Activated T-cell treated with anti-CD3 and anti-CD28 coated beads, Interleukin-2, amount 50 U/mL, for 72 hours (primary cell): Measurements from ENCODE around the gene PSRC1. TPM values are rescaled to one million over a fixed set of nuclear protein-coding genes. Genes with fewer than 3 reads are reported as not detected.
A peak's percentile ranks its signal among the peaks of the same experiment; 100 is the strongest.
"Not testable (repeated sequence)": the region's sequence is repeated elsewhere in the genome, so short reads cannot be mapped to it uniquely, and the experiment has no call there.

Experiments used
- ATAC-seq, 2 donors: fragments of 150-1000 bp; cut with Tn5 transposase; replicated peaks in 1 of 2; 2 replicates each; pipeline ENCODE4 v1.10.0; 2021; ENCODE audit warnings: moderate library complexity in 2 of 2, mild to moderate bottlenecking in 1 of 2
- DNase-seq, 2 donors: peaks; one replicate each; pipeline ENCODE4 v3.0.0; 2021 to 2022; ENCODE audit warnings: mixed read lengths in 1 of 2
- H3K27ac Mint-ChIP-seq: one replicate; pipeline ENCODE4 v1.8.0; 2022; ENCODE audit warnings: mild to moderate bottlenecking, moderate library complexity, mixed read lengths
- H3K27me3 Mint-ChIP-seq: one replicate; pipeline ENCODE4 v1.8.0; 2022; ENCODE audit warnings: low read depth, mixed read lengths
- H3K36me3 Mint-ChIP-seq, 2 donors: one replicate each; pipeline ENCODE4 v1.8.0; 2022; ENCODE audit warnings: mixed read lengths in 2 of 2, mild to moderate bottlenecking in 1 of 2; ENCODE audit not compliant: insufficient read depth in 2 of 2
- H3K4me1 Mint-ChIP-seq: one replicate; pipeline ENCODE4 v1.8.0; 2022; ENCODE audit warnings: low read depth, mixed read lengths
- H3K4me3 Mint-ChIP-seq, 2 donors: one replicate each; pipeline ENCODE4 v1.8.0; 2022; ENCODE audit warnings: mild to moderate bottlenecking in 2 of 2, mixed read lengths in 2 of 2, moderate library complexity in 2 of 2
- H3K9me3 Mint-ChIP-seq, 2 donors: one replicate each; pipeline ENCODE4 v1.8.0; 2022; ENCODE audit warnings: mixed read lengths in 2 of 2
- total RNA-seq, 2 donors: library from RNA; stranded (reverse); gene quantifications; one replicate each; pipeline ENCODE4 v1.2.3, GENCODE V29; 2022

Gene PSRC1
- total RNA-seq, 2 donors from 2014 or later = 17.5 to 18.3 TPM

DNA sequence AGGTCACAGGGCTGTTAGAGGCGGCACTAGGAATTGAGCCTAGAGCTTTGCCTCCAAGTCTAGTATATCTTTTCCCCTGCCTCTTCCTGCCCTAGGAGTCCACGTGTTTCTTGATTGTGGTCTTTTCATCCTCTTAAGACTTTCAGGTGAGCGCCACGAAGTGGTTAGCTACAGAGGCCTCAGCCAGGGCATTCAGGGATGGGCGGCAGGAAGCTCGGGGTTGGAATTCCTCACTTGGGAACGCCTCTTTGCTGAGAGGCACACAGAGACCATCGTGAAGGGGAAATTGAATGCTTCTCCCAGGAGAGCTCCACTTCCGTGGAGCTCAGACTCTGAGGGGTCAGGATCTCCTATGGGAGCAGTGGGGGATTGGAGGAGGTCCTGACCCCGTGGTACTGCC, 23.0 kb upstream of the PSRC1 start:
- not testable (repeated sequence) for ATAC-seq, H3K36me3 Mint-ChIP-seq, H3K4me1 Mint-ChIP-seq, H3K9me3 Mint-ChIP-seq, H3K27me3 Mint-ChIP-seq, H3K27ac Mint-ChIP-seq, H3K4me3 Mint-ChIP-seq, DNase-seq

DNA sequence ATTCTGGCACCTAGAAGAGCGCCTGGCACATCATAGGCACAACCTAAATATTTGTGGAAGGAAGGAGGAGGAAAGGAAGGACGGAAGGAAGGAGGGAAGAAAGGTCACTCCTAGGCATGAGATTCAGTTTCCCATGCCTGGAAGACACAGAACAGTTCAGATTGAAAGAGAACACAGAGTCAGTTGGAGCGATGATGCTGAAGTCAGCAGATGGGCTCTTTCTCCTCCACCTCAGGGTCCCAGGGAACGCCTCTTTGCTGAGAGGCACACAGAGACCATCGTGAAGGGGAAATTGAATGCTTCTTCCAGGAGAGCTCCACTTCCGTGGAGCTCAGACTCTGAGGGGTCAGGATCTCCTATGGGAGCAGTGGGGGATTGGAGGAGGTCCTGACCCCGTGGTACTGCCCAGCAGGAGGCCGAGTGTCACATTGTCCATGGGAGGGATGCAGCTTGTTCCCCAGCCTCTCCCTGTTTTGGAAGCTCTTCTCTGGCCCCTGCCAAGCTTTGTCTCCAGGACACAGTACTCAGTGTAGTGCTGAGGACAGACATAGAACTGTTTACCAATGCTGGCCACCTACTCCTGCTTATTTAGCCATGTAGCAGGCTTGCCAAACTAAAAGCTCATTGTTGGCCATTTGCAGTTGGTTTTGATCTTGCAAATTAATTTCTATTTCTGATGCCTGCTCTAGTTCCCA, 21.4 kb upstream of the PSRC1 start:
- Mint-ChIP-seq H3K27ac (no peak overlapping the region), H3K4me1 (no peaks in the 10 kb centered on the region), H3K4me3 (no peak overlapping the region), H3K9me3 (no peaks in the 10 kb centered on the region), H3K27me3 (peaks cover 13% of the 10 kb centered on the region), H3K36me3 (no peaks in the 10 kb centered on the region)
- DNase-seq (no peak), ATAC-seq (no peak)

DNA sequence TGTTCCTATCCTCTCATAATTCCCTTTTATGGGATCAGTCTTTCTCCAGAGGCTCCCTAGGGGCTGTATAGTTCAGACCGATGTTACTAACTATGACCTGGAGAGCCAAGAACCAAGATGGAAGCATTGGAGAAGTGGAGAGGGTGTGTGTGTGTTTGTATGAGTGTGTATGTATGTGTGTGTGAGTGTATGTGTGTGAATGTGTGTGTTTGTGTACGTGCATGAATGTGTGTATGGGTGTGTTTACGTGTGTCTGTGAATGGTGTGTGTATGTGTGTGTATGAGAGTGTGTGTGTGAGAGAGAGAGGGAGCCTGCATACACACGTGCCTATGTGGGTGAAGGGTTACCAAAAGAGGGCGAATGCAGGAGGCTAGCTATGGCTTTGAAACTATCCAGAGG, 18.9 kb upstream of the PSRC1 start:
- peaks cover 10% of the 10 kb centered on the region for H3K27me3 Mint-ChIP-seq
- no peaks in the 10 kb centered on the region for H3K4me1 Mint-ChIP-seq
- no peak overlapping the region for H3K27ac Mint-ChIP-seq
- H3K9me3 Mint-ChIP-seq = no peaks in the 10 kb centered on the region
- no peaks in the 10 kb centered on the region for H3K36me3 Mint-ChIP-seq
- no peak overlapping the region for H3K4me3 Mint-ChIP-seq
- DNase-seq = no peak
- ATAC-seq = no peak

DNA sequence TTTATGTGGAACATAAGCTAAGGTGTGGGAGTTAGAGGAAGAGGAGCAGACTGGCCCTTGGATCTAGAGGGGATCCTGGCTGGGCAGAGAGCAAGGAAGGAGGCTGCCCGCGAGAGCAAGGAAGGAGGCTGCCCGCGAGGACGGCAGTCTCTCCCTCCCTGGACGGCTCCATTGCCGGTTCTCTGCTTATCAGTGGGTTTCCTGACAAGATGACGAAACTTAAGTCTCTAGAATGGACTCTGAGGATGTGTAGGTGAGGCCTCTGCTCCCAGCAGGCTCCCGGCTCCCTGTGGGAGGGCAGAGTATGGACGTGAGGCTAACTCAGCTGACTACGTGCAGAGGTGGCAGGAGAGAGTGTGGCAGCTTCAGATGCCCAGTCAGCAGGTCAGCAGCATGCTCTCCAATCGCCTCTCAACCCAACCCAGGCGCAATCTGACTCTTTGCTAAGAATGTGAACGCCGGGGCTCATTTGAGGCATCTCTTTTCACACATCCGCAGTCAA, 17.8 kb upstream of the PSRC1 start:
- no peak overlapping the region for H3K27ac Mint-ChIP-seq
- ATAC-seq (no peak), DNase-seq (no peak)
- no peaks in the 10 kb centered on the region for H3K36me3 Mint-ChIP-seq
- no peak overlapping the region for H3K4me3 Mint-ChIP-seq
- peaks cover 10% of the 10 kb centered on the region for H3K27me3 Mint-ChIP-seq
- no peaks in the 10 kb centered on the region for H3K4me1 Mint-ChIP-seq
- H3K9me3 Mint-ChIP-seq = no peaks in the 10 kb centered on the region

DNA sequence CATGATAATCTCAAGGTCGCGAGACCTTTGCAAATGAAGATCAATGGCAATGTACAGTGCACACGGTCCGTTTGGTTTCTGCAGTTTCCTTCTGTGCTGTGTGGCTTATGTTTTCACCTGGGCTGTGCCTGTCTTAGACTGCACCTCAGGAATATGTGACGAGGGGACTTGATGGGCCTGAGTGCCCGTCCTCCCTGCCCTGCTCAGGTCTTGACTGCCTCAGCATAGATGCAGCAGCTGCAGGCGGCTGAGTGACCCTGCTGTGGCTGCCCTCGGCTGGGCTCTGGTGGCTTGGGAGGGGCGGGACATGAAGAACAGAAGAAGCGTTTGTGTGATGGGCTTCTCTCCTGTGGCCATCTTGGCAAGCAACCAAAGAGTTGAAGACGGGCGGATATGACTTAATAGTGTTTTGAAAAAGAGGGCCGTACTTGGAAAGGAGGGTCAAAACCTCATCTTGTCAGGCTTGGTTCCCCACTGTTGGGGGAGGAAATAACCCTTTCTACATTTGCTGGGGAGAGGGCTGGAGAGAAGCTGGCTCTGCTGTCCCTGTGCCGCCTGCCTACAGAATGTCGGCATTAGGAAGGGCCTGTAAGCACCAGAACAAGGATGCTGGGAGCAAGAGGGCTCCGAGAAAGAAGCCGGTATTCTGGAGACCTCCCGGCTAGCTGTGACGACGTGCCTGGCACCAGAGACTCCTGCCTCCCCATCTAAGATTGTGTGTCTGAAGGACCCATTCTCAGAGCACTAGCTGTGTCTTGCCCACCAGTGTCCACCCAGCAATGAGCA, 16.8 kb upstream of the PSRC1 start:
- no peaks in the 10 kb centered on the region for H3K9me3 Mint-ChIP-seq
- no peak overlapping the region for H3K27ac Mint-ChIP-seq
- no peak for ATAC-seq
- no peak overlapping the region for H3K4me3 Mint-ChIP-seq
- DNase-seq = no peak
- no peaks in the 10 kb centered on the region for H3K4me1 Mint-ChIP-seq
- no peaks in the 10 kb centered on the region for H3K36me3 Mint-ChIP-seq
- H3K27me3 Mint-ChIP-seq = peaks cover 11% of the 10 kb centered on the region

DNA sequence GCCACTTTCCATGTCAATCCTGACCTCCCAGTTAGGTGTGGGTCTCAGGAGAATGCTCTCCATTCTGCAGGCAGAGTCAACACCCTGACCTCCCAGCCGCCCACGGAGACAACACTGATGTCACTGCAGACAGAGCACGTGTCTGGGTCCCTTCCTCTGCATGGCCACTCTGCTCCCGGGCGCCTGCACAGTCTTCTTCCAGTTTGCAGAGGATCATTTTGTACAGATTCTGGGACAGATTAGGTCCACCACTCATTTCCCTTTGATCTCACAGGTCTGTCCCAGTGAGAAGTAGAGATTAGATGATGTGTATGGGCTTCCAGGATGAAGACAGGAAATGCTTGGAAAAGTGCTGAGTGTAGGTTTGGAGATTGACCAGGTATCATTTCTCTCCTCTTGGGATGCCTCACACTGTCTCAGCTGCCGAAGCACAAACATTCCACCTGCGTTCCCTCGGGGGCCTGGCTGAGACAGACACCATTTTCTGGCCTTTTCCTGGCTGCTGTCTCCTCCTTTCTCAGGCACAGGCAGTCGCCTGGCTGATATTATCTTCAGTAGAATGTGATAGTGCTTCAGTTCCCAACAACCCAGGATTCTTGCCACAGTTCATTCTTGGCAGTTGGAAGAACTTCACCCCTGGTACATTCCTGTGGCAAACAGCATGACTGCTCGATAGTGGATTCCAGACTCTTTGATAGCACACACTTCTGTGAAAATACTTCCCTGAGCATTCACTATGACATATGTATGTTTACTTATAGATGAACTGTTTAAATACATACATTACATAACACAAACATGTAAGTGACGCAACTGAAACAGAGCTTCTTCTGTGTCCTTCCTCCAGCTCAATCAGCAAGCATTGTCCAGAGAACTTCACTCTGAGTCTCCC, 16.0 kb upstream of the PSRC1 start:
- Mint-ChIP-seq H3K4me1 (no peaks in the 10 kb centered on the region), H3K27me3 (peaks cover 20% of the 10 kb centered on the region), H3K9me3 (no peaks in the 10 kb centered on the region), H3K27ac (no peak overlapping the region), H3K36me3 (no peaks in the 10 kb centered on the region), H3K4me3 (no peak overlapping the region)
- DNase-seq (peak in 1 of 2 donors; percentile 21), ATAC-seq (no peak)

DNA sequence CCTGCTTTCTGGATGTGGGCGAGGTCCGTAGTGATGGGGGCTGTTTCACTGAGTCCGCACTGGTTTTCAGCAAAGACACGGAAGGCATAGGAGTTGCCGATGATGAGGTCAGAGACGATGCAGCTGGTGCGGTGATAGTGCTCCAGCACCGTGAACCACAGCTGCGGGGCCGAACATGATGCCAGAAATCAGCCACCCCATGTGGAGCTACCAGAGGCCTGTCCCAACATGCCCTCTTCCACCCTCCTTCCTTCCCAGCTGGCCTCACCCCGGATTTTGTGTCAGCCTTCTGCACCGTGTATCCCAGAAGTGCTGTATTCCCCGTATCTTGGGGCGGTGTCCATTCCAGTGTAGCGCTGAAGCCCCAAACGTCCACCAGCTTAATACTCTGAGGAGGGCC, 13.8 kb upstream of the PSRC1 start:
- H3K4me1 Mint-ChIP-seq = no peaks in the 10 kb centered on the region
- peaks cover 20% of the 10 kb centered on the region for H3K27me3 Mint-ChIP-seq
- no peak for DNase-seq
- no peak overlapping the region for H3K4me3 Mint-ChIP-seq
- ATAC-seq = no peak
- no peaks in the 10 kb centered on the region for H3K9me3 Mint-ChIP-seq
- no peak overlapping the region for H3K27ac Mint-ChIP-seq
- no peaks in the 10 kb centered on the region for H3K36me3 Mint-ChIP-seq

DNA sequence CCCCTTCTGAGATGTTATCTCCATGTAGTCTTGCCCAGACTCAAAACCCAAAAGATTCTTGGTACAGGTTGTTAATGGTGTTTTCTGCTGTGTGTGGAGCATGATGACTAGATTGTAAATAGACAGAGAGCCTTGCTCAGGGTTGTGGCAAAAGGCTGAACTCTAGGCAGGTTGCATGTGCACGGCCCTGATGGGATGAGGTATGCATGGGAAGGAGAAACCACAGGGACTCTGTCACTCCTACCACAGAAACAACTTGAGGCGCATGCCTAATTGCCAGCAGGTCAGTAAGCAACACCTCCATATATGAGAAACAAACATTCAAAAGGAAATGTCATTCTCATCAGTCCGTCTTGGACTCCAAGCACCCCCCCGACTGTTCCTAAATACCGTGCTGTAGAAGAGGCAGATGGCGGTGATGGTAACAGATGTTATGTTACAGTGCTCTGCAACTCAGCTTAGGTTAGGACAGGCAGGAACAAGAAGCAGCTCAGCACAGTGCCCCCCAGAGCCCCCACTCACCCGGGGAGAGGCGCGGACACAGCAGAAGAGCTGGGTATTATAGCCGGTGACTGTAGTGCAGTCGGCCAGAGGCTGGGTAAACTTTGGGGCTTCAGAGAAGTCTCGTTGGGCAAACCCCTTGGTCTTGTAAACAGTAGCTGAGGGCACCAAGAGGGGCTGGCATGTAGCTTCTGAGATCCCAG, 12.9 kb upstream of the PSRC1 start:
- DNase-seq (no peak), ATAC-seq (no peak)
- no peaks in the 10 kb centered on the region for H3K4me1 Mint-ChIP-seq
- no peaks in the 10 kb centered on the region for H3K9me3 Mint-ChIP-seq
- no peak overlapping the region for H3K4me3 Mint-ChIP-seq
- peaks cover 20% of the 10 kb centered on the region for H3K27me3 Mint-ChIP-seq
- no peak overlapping the region for H3K27ac Mint-ChIP-seq
- no peaks in the 10 kb centered on the region for H3K36me3 Mint-ChIP-seq

DNA sequence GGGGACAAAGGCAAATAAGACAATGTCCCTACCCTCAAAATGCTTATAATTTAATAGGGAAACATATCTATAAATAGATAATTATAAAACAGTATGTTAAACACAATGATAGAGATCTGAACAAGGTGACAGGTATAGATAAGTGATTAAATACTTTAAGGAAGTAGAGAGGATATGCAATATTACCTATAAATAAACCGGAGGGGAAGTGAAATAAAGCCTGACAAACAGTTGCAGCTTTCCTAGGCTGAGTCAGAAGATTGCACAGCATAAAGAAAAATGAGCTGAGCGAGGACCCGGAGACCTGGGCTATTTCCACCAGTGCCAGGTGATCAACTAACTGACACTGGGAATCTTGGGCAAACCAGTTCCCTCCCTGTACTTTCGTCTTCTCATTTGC, 11.5 kb upstream of the PSRC1 start:
- no peak for ATAC-seq
- H3K27ac Mint-ChIP-seq = no peak overlapping the region
- no peaks in the 10 kb centered on the region for H3K4me1 Mint-ChIP-seq
- H3K27me3 Mint-ChIP-seq = peaks cover 16% of the 10 kb centered on the region
- no peaks in the 10 kb centered on the region for H3K9me3 Mint-ChIP-seq
- DNase-seq = no peak
- H3K4me3 Mint-ChIP-seq = no peak overlapping the region
- no peaks in the 10 kb centered on the region for H3K36me3 Mint-ChIP-seq

DNA sequence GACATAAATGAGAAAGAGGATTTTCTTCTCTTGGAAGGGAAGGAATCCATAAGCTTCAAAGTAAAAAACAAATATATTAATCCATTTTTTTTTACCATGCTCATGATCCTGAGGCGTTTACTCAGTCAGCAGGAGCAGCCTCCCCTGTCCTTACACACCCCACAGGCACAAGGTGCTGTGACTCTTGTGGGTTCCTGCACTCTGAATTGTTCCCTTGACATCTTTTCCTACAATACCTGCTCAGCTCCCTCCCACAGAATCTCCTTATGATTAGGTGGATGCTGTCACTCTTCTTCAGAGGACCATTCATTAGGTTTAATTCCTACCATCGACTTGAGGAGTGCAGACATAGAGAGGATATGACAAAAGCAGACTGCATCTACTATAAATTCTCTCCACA, 10.1 kb upstream of the PSRC1 start:
- no peaks in the 10 kb centered on the region for H3K4me1 Mint-ChIP-seq
- no peak overlapping the region for H3K4me3 Mint-ChIP-seq
- no peak overlapping the region for H3K27ac Mint-ChIP-seq
- ATAC-seq (no peak), DNase-seq (no peak)
- peaks cover 15% of the 10 kb centered on the region for H3K27me3 Mint-ChIP-seq
- H3K9me3 Mint-ChIP-seq = no peaks in the 10 kb centered on the region
- H3K36me3 Mint-ChIP-seq = no peaks in the 10 kb centered on the region

DNA sequence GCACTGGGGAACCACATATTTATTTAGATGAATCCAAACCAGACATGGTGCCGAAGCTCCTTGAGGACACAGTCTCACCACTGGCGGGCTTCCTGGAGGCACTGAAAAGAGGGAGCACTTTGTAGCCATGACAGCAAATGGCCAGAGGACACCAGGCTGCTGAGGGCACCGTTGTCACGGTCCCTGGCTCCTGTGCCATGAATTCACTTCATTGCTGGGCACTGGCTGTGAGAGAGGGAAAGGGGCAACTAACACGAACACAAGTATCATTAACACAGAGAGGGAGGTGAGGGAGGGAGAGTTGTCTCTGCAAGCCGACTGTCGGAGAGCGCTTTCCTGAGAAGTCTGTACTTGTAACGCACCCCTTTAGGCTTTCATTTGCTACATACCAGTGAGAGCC, 9.4 kb upstream of the PSRC1 start:
- no peaks in the 10 kb centered on the region for H3K9me3 Mint-ChIP-seq
- no peaks in the 10 kb centered on the region for H3K4me1 Mint-ChIP-seq
- H3K4me3 Mint-ChIP-seq = no peak overlapping the region
- no peaks in the 10 kb centered on the region for H3K36me3 Mint-ChIP-seq
- ATAC-seq (no peak), DNase-seq (no peak)
- no peak overlapping the region for H3K27ac Mint-ChIP-seq
- peaks cover 15% of the 10 kb centered on the region for H3K27me3 Mint-ChIP-seq

DNA sequence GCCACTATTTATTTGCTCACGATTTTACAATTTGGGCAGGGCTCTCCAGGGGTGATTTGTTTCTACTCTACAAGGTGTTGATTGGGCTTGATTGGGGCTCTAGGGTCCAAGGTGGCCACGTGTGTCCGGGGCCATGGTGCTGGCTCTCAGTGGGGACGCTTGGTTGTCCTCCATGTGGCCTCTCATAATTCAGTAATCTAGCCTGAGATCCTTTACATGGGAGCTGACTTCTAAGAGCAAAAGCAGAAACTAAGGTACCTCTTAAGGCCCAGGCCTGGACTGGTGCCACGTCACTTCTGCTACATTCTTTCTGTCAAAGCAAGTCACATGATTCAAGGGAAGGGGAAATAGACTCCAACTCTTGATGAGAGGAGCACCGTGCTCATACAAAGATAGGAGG, 8.1 kb upstream of the PSRC1 start:
- Mint-ChIP-seq H3K27me3 (peaks cover 15% of the 10 kb centered on the region), H3K4me3 (no peak overlapping the region), H3K4me1 (no peaks in the 10 kb centered on the region), H3K27ac (no peak overlapping the region), H3K36me3 (no peaks in the 10 kb centered on the region), H3K9me3 (no peaks in the 10 kb centered on the region)
- ATAC-seq (no peak), DNase-seq (no peak)
